ENCODE measurements around the gene MAGEC3. TPM values are rescaled to one million over a fixed set of nuclear protein-coding genes. Genes with fewer than 3 reads are reported as not detected.
A peak's percentile ranks its signal among the peaks of the same experiment; 100 is the strongest.

Gene MAGEC3
- total RNA-seq, 1 donor from 2014 or later = not detected

GRCh38 chrX:141945426-141945825 is 107.3 kb downstream of the MAGEC3 start:
- no peak overlapping the region for H3K27ac Mint-ChIP-seq (ENCODE audit: unreplicated experiment)
- H3K4me1 ChIP-seq (ENCODE audit: insufficient read depth, low read length) = no peaks in the 10 kb centered on the region
- no peak overlapping the region for H2AFZ ChIP-seq (ENCODE audit: low read depth, low read length)
- no peaks in the 10 kb centered on the region for H3K4me1 Mint-ChIP-seq (ENCODE audit: low read depth, unreplicated experiment)
- H3K4me2 ChIP-seq (ENCODE audit: low read length) = no peak overlapping the region
- no peak overlapping the region for H3K4me3 ChIP-seq (ENCODE audit: insufficient read depth, low read depth, low read length)
- H3K9ac ChIP-seq (ENCODE audit: low read length) = no peak overlapping the region
- no peaks in the 10 kb centered on the region for H3K27me3 ChIP-seq (ENCODE audit: insufficient read depth, low read length)
- no peak overlapping the region for H3K4me3 Mint-ChIP-seq (ENCODE audit: unreplicated experiment)
- H3K9me3 Mint-ChIP-seq (ENCODE audit: unreplicated experiment) = no peaks in the 10 kb centered on the region
- DNase-seq (ENCODE audit: low read depth) = no peak
- H4K20me1 ChIP-seq (ENCODE audit: insufficient read depth, low read length) = no peaks in the 10 kb centered on the region
- H3K36me3 ChIP-seq (ENCODE audit: insufficient read depth, low read length) = no peaks in the 10 kb centered on the region
- no peaks in the 10 kb centered on the region for H3K27me3 Mint-ChIP-seq (ENCODE audit: low read depth, unreplicated experiment)
- H3K9me3 ChIP-seq (ENCODE audit: insufficient read depth, low read depth, low read length) = no peaks in the 10 kb centered on the region
- no peak overlapping the region for H3K27ac ChIP-seq (ENCODE audit: low read depth, low read length)
- no peak for TF ChIP-seq CTCF (IDR thresholded peaks at IDR 0.05; ENCODE audit: insufficient read depth, low read depth, low read length)
- no peak for TF ChIP-seq EZH2 (IDR thresholded peaks at IDR 0.05; ENCODE audit: insufficient read depth, low read length)
- no peak for FAIRE-seq
- H3K79me2 ChIP-seq (ENCODE audit: insufficient read depth, low read length) = no peaks in the 10 kb centered on the region
- H3K36me3 Mint-ChIP-seq (ENCODE audit: low read depth, unreplicated experiment) = no peaks in the 10 kb centered on the region

GRCh38 chrX:141947350-141947749 is 109.2 kb downstream of the MAGEC3 start:
- H3K9me3 Mint-ChIP-seq (ENCODE audit: unreplicated experiment) = no peaks in the 10 kb centered on the region
- H3K79me2 ChIP-seq (ENCODE audit: insufficient read depth, low read length) = no peaks in the 10 kb centered on the region
- H3K9me3 ChIP-seq (ENCODE audit: insufficient read depth, low read depth, low read length) = no peaks in the 10 kb centered on the region
- H3K36me3 Mint-ChIP-seq (ENCODE audit: low read depth, unreplicated experiment) = no peaks in the 10 kb centered on the region
- DNase-seq (ENCODE audit: low read depth) (no peak), FAIRE-seq (peak; percentile 13)
- TF ChIP-seq EZH2 (IDR thresholded peaks at IDR 0.05; ENCODE audit: insufficient read depth, low read length) (no peak), CTCF (IDR thresholded peaks at IDR 0.05; ENCODE audit: insufficient read depth, low read depth, low read length) (no peak)
- H3K27ac Mint-ChIP-seq (ENCODE audit: unreplicated experiment) = no peak overlapping the region
- no peak overlapping the region for H3K4me3 Mint-ChIP-seq (ENCODE audit: unreplicated experiment)
- H2AFZ ChIP-seq (ENCODE audit: low read depth, low read length) = no peak overlapping the region
- H3K27me3 ChIP-seq (ENCODE audit: insufficient read depth, low read length) = no peaks in the 10 kb centered on the region
- H4K20me1 ChIP-seq (ENCODE audit: insufficient read depth, low read length) = no peaks in the 10 kb centered on the region
- no peaks in the 10 kb centered on the region for H3K27me3 Mint-ChIP-seq (ENCODE audit: low read depth, unreplicated experiment)
- H3K4me1 Mint-ChIP-seq (ENCODE audit: low read depth, unreplicated experiment) = no peaks in the 10 kb centered on the region
- H3K4me2 ChIP-seq (ENCODE audit: low read length) = no peak overlapping the region
- no peak overlapping the region for H3K27ac ChIP-seq (ENCODE audit: low read depth, low read length)
- H3K36me3 ChIP-seq (ENCODE audit: insufficient read depth, low read length) = no peaks in the 10 kb centered on the region
- no peak overlapping the region for H3K4me3 ChIP-seq (ENCODE audit: insufficient read depth, low read depth, low read length)
- no peaks in the 10 kb centered on the region for H3K4me1 ChIP-seq (ENCODE audit: insufficient read depth, low read length)
- no peak overlapping the region for H3K9ac ChIP-seq (ENCODE audit: low read length)

Other genes with a start within 250 kb of the MAGEC3 start
- gene SPANXA2, start 248.6 kb upstream of the MAGEC3 start, total RNA-seq = not detected in 2 replicates
- not detected in 2 replicates for gene SPANXD, start 139.6 kb upstream of the MAGEC3 start, total RNA-seq
- not detected in 2 replicates for gene MAGEC1, start 65.6 kb downstream of the MAGEC3 start, total RNA-seq

All from astrocyte (in vitro differentiated cells and primary cell).